ENCODE data around the gene ATXN3.
A peak's percentile ranks its signal among the peaks of the same experiment; 100 is the strongest.
"Not testable (repeated sequence)": the region's sequence is repeated elsewhere in the genome, so short reads cannot be mapped to it uniquely, and the experiment has no call there.

Gene ATXN3

DNA sequence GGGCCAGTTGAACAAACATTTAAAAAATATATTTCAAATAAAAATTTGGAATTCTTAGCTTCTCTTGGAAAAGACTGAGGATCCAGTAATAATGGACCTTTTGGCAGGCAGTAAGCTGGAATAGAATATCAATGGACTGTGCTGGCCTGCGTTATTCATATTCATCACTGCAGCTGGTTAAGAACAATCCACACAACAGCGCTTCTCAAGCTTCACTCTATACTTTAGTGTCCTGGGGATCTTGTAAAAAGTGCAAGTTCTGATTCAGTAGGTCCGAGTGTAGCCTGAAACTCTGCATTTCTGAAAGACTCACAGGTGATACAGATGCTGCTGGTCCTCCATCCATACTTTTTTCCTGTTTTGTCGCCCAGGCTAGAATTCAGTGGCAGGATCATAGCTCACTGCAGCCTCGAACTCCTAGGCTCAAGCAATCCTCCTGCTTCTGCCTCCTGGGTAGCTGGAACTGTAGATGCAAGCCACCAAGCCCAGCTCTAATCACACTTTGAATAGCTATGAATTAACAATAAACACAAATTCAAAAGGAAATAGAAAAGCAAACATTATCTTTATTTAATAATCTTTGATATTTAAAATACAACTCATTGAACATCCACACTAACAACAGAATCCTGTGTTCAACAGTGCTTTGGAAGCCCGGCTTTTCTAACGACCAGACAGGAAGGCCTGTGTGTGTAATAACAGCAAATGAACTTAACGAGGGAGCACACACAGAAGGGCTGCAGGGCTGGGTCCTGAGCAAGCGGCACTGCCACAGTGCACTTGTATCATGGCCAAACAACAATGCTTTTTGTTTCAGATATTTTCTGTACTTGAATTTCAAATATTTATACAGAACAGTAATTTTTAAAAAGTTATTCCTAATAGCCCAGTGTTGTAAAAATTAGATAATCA lies 48.1 kb downstream of the ATXN3 start:
- DNase-seq, result no peak

DNA sequence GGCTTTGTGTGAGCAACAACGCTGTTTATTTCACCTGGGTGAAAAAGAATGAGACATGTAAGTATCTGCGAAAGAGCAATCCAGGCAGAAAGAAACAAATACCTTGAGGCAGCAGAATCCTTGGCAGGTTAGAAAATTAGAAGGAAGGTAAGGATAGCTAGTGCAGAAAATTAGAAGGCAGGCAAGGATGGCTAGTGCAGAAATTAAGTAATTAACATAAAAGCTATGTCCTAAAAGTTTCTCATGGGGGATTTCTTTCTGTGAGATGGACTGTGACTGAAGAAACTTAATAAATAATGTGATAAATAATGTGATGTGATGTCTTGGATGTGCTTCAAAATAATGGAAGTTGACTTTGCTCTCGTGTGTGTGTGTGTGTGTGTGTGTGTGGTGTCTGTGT lies 56.6 kb downstream of the ATXN3 start:
- no peak for DNase-seq

DNA sequence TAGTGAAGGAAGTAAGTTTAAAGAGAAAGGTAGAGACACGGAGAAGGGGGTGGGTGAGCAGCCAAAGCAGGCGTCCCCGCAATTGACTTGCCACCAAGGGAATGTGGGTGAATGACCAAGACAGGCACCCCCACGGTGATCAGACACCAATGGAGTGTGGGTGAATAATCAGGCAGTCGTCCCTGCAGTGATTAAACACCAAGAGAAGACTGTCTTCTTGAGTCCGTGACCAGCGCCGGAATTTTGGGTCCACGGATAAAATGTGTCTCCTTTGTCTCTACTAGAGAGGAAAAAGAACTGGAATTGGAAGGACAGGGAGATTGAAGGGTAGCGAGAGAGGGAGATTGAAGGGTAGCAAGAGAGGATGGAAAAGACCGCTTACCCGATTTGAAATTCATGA lies 57.2 kb downstream of the ATXN3 start:
- not testable (repeated sequence) for DNase-seq

GRCh38 chr14:92045904-92046303 lies 60.5 kb downstream of the ATXN3 start:
- not testable (repeated sequence) for DNase-seq

DNA sequence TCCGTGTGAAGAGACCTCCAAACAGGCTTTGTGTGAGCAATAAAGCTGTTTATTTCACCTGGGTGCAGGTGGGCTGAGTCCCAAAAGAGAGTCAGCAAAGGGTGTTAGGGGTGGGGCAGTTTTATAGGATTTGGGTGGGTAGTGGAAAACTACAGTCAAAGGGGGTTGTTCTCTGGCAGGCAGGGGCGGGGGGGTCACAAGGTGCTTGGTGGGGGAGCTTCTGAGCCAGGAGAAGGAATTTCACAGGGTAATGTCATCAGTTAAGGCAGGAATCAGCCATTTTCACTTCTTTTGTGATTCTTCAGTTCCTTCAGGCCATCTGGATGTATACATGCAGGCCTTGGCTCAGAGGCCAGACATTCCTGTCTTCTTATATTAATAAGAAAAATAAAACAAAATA lies 64.6 kb downstream of the ATXN3 start:
- not testable (repeated sequence) for DNase-seq

DNA sequence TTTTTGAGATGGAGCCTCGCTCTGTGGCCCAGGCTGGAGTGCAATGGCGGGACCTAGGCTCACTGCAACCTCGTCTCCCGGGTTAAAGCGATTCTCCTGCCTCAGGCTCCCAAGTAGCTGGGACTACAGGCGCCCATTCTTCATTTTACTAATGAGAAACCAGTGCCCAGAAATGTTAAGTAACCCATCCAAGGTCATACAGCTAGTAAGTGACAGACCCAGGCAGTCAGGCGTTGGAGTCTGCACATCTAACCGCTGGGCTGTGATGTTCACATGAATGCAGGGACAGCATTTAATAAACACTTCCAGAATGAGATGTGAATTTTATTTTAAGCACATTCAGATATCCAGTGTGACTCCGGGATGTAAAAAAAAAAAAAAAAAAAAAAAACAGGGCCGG lies 65.2 kb downstream of the ATXN3 start:
- DNase-seq, result no peak

GRCh38 chr14:92040431-92041051 lies 65.8 kb downstream of the ATXN3 start:
- peak; percentile 9 for DNase-seq

DNA sequence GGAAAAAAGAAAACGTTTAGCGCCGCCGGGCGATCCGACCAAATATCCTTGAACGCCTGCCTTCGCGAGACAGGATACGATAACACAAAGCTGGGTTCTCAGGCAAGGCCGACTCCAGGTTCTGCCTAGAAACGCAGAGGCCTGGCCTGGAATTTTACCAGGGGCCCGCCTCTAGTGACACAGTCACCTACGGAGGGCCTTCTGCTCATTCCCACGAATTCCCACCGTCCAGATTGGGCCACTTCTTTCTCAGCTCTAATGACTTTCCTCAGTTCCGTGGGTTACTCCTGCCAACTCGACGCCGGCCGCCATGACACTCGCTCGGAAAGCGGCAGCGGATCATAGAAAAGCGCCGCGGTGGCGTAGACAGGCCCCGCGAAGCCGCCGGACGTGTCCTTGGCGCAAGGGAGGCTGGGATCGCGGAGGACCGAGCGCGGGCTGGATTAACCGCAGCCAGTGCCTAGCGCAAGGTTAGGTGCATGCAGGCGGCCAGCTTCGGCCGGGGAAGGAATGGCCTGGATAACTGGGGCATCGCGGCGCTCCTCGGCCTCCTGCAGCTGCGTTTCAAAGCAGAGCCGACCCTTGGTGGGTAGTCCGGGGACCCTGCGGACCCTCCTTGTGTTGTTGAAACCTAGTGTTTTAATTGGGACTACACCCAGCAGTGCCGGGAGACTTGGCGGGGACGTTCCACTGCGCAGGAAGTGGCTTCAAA lies 66.5 kb downstream of the ATXN3 start, which contains the start of gene TRIP11:
Gene TRIP11 (minus strand): TSS at position 341 of the 712 bp plus-strand sequence. CDS start 374 bp downstream, outside the sequence.
- peak; percentile 93 for DNase-seq

- DNase-seq, result peak; percentile 87
Measured at GRCh38 chr14:92039063-92039718, 67.2 kb downstream of the ATXN3 start.

DNA sequence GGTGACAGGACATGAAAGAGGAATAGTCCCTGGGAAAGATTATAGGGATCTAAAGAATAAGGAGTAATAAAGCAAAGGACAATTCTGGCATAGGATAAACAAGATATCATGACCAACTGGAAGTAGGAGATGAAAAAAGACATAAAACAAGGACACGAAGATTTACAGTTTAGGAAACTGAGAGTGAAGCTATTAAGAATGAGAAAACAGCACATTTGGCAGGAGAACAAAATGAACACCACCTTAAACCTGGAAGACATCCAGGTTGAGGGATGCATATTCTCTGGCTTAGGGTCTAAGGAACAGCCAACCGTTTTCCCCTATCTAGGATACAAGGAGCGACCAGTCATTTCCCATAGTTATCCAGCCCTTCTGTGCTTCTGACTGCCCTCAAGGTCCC lies 68.4 kb downstream of the ATXN3 start:
- no peak for DNase-seq

DNA sequence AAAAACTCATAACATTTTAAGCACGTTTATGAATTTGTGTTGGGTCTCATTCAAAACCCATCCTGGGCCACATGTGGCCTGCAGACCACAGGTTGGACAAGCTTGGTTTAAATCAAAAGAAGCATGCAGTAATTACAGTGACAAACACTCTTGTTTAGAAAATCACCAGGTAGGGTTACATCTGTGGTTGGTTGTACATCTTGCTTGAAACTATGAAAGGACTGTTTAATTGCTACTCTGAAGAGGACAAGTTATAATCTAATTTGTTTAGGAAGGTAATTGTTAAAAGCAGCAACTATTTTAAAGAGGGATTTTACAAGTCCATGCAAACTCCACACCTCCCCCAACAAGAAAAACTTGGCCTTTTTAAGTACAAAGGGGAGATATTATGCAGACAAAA lies 70.5 kb downstream of the ATXN3 start:
- no peak for DNase-seq

DNA sequence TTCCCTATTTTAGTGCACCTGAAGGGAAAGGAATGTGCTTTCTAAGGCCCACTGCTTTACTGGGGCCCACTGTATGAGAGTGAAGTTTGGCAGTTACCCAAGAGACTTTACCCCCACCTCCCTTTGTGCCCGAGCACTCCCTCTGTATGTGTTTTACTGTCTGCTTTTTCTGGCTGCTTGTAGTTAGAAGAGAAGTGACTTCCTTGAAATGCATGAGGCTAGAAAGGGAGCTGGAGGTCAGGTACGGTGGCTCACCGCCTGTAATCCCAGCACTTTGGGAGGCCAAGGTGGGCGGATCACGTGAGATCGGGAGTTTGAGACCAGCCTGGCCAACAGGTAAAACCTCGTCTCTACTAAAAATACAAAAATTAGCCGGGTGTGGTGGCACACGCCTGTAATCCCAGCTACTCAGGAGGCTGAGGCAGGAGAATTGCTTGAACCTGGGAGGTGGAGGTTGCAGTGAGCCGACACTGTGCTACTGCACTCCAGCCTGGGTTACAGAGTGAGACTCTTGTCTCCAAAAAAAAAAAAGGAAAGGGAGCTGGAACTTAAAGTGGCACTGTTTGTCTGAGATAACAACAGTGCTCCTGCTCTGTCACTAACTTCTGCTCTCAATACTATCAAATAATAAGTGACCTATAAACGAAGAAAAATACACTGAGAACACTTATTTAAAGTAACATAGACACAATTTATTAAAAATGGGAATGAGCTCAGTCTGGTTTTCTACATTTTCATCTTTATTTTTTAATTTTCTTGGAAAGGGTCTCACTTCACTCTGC lies 72.3 kb downstream of the ATXN3 start:
- DNase-seq, result no peak

- no peak for DNase-seq
Measured at GRCh38 chr14:92033433-92033832, 72.9 kb downstream of the ATXN3 start.

DNA sequence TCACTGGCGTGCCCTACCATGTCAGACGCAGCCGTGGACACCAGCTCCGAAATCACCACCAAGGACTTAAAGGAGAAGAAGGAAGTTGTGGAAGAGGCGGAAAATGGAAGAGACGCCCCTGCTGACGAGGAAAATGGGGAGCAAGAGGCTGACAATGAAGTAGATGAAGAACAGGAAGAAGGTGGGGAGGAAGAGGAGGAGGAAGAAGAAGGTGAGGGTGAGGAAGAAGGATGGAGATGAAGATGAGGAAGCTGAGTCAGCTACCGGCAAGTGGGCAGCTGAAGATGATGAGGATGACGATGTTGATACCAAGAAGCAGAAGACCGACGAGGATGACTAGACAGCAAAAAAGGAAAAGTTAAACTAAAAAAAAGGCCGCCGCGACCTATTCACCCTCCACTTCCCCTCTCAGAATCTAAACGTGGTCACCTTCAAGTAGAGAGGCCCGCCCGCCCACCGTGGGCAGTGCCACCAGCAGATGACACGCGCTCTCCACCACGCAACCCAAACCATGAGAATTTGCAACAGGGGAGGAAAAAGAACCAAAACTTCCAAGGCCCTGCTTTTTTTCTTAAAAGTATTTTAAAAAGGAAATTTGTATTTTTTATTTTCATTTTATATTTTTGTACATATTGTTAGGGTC lies 79.7 kb downstream of the ATXN3 start:
- no peak for DNase-seq

GRCh38 chr14:92022036-92022435 lies 84.3 kb downstream of the ATXN3 start:
- DNase-seq, result no peak

DNA sequence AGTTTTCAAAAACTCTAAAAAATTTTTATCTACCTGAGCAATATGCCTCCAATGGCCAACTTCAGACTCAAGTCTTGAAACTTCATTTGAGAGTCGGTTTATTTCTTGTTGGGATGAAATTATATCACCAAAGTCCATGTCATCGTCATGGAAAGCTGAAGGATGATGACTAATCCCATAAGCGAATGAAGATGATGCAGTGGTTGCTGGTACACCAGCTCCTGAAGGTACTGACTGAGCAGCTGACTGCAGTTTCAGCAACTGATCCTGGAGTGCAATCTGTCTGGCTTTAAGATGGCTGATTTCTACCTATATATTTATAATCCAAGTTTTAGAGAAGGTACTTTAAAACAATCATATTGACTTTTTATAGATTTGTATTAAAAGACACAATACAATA lies 84.9 kb downstream of the ATXN3 start:
- no peak for DNase-seq

DNA sequence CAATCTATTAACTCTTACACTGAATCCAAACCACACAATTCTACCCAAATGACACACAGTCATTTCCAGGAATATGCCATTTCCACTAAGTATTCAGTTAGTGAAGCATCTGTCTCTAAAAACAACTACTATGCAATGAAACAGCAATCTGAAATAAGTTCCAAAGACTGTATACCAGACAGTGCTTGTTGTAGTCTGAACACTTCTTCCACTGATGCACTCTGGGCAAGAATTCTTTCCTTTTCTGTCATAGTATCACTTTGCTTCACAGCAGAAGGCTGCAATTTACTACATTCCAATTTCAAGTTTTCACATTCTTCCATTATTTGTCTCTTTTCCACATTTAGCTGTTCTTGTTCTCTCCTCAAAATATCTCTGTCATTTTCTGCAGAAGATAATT lies 92.3 kb downstream of the ATXN3 start:
- DNase-seq, result no peak

- no peak for DNase-seq
Measured at GRCh38 chr14:92012121-92012748, 94.1 kb downstream of the ATXN3 start.

- DNase-seq, result no peak
Measured at GRCh38 chr14:92010644-92011043, 95.7 kb downstream of the ATXN3 start.

- DNase-seq, result no peak
Measured at GRCh38 chr14:92009604-92010003, 96.8 kb downstream of the ATXN3 start.

Measured in NCI-H226 (cell line).